Mucosa of rectum (tissue), 2 donors: ENCODE results near the gene PRR19.
A peak's percentile ranks its signal among the peaks of the same experiment; 100 is the strongest.

Experiments
- H3K27ac ChIP-seq, 2 donors: one replicate each; pipeline ENCODE4 v1.7.0; 2013; ENCODE audit warnings: inconsistent platforms in 2 of 2, low read depth in 2 of 2, low read length in 2 of 2
- H3K27me3 ChIP-seq, 2 donors: one replicate each; pipeline ENCODE4 v1.7.0; 2013; ENCODE audit warnings: low read length in 2 of 2; ENCODE audit not compliant: control insufficient read depth in 2 of 2, insufficient read depth in 2 of 2
- H3K36me3 ChIP-seq, 2 donors: one replicate each; pipeline ENCODE4 v1.7.0; 2013; ENCODE audit warnings: low read length in 2 of 2; ENCODE audit not compliant: control insufficient read depth in 2 of 2, insufficient read depth in 2 of 2
- H3K4me1 ChIP-seq, 2 donors: one replicate each; pipeline ENCODE4 v1.7.0; 2013; ENCODE audit warnings: low read length in 2 of 2, mild to moderate bottlenecking in 1 of 2; ENCODE audit not compliant: control insufficient read depth in 2 of 2, insufficient read depth in 2 of 2
- H3K4me3 ChIP-seq, 2 donors: one replicate each; pipeline ENCODE4 v1.7.0; 2013; ENCODE audit warnings: low read length in 2 of 2
- H3K9ac ChIP-seq, 2 donors: one replicate each; pipeline ENCODE4 v1.7.0; 2013; ENCODE audit warnings: low read length in 2 of 2, low read depth in 1 of 2, mild to moderate bottlenecking in 1 of 2
- H3K9me3 ChIP-seq, 2 donors: one replicate each; pipeline ENCODE4 v1.7.0; 2013; ENCODE audit warnings: low read length in 2 of 2; ENCODE audit not compliant: control insufficient read depth in 2 of 2
- donor health status: healthy.
- donor health status: Normal muscosa, but diverticular disease.

The PRR19 gene

GRCh38 chr19:42294471-42295137 lies 7.3 kb upstream of the PRR19 start:
- Histone ChIP-seq H3K36me3 (peaks cover 30 to 34% of the 10 kb centered on the region in 2 donors), H3K27ac (no peak overlapping the region), H3K4me3 (no peak overlapping the region), H3K9me3 (no peaks in the 10 kb centered on the region), H3K27me3 (no peaks in the 10 kb centered on the region), H3K9ac (no peak overlapping the region), H3K4me1 (peaks cover 5 to 6% of the 10 kb centered on the region in 2 donors)

GRCh38 chr19:42295342-42295741 lies 6.6 kb upstream of the PRR19 start:
- H3K9ac ChIP-seq = no peak overlapping the region
- peaks cover 5 to 6% of the 10 kb centered on the region in 2 donors for H3K4me1 ChIP-seq
- H3K36me3 ChIP-seq = peaks cover 23 to 27% of the 10 kb centered on the region in 2 donors
- no peak overlapping the region for H3K4me3 ChIP-seq
- no peaks in the 10 kb centered on the region for H3K9me3 ChIP-seq
- no peaks in the 10 kb centered on the region for H3K27me3 ChIP-seq
- H3K27ac ChIP-seq = no peak overlapping the region

GRCh38 chr19:42295831-42296525 lies 6.0 kb upstream of the PRR19 start:
- Histone ChIP-seq H3K36me3 (peaks cover 17 to 24% of the 10 kb centered on the region in 2 donors), H3K4me1 (peaks cover 5 to 6% of the 10 kb centered on the region in 2 donors), H3K9me3 (no peaks in the 10 kb centered on the region), H3K27ac (no peak overlapping the region), H3K4me3 (no peak overlapping the region), H3K27me3 (no peaks in the 10 kb centered on the region), H3K9ac (no peak overlapping the region)

GRCh38 chr19:42297039-42297438 lies 4.9 kb upstream of the PRR19 start:
- Histone ChIP-seq H3K9me3 (no peaks in the 10 kb centered on the region), H3K27ac (no peak overlapping the region), H3K27me3 (no peaks in the 10 kb centered on the region), H3K36me3 (peaks cover 15 to 19% of the 10 kb centered on the region in 2 donors), H3K4me3 (no peak overlapping the region), H3K4me1 (peaks cover 10% of the 10 kb centered on the region in 2 donors), H3K9ac (no peak overlapping the region)

GRCh38 chr19:42303101-42303464 lies 1.2 kb downstream of the PRR19 start:
- Histone ChIP-seq H3K4me1 (peaks cover 15% of the 10 kb centered on the region in 2 donors), H3K27ac (no peak overlapping the region), H3K9me3 (no peaks in the 10 kb centered on the region), H3K9ac (no peak overlapping the region), H3K27me3 (no peaks in the 10 kb centered on the region), H3K36me3 (no peaks in the 10 kb centered on the region), H3K4me3 (peak overlapping the region; percentile 83 to 86)

GRCh38 chr19:42303876-42304275 lies 1.9 kb downstream of the PRR19 start:
- H3K27me3 ChIP-seq = no peaks in the 10 kb centered on the region
- no peaks in the 10 kb centered on the region for H3K9me3 ChIP-seq
- peaks cover 15% of the 10 kb centered on the region in 2 donors for H3K4me1 ChIP-seq
- H3K36me3 ChIP-seq = no peaks in the 10 kb centered on the region
- H3K27ac ChIP-seq = no peak overlapping the region
- H3K9ac ChIP-seq = no peak overlapping the region
- no peak overlapping the region for H3K4me3 ChIP-seq

GRCh38 chr19:42306646-42307045 lies 4.7 kb downstream of the PRR19 start:
- Histone ChIP-seq H3K4me1 (peaks cover 8 to 10% of the 10 kb centered on the region in 2 donors), H3K9ac (no peak overlapping the region), H3K27ac (no peak overlapping the region)

GRCh38 chr19:42309686-42310085 lies 7.8 kb downstream of the PRR19 start:
- Histone ChIP-seq H3K4me1 (peaks cover 3 to 4% of the 10 kb centered on the region in 2 donors), H3K4me3 (no peak overlapping the region), H3K9ac (no peak overlapping the region), H3K36me3 (no peaks in the 10 kb centered on the region), H3K27ac (no peak overlapping the region), H3K9me3 (no peaks in the 10 kb centered on the region), H3K27me3 (peaks cover 14 to 26% of the 10 kb centered on the region in 2 donors)

More at GRCh38 chr19:42306646-42307045, 4.7 kb downstream of the PRR19 start:
- no peaks in the 10 kb centered on the region for H3K36me3 ChIP-seq
- H3K4me3 ChIP-seq = no peak overlapping the region
- H3K9me3 ChIP-seq = no peaks in the 10 kb centered on the region
- H3K27me3 ChIP-seq = peaks cover 0 to 4% of the 10 kb centered on the region in 2 donors

GRCh38 chr19:42311657-42312056 lies 9.7 kb downstream of the PRR19 start:
- Histone ChIP-seq H3K9me3 (no peaks in the 10 kb centered on the region), H3K27me3 (peaks cover 14 to 30% of the 10 kb centered on the region in 2 donors), H3K4me1 (peaks cover 3 to 4% of the 10 kb centered on the region in 2 donors), H3K4me3 (no peak overlapping the region), H3K36me3 (no peaks in the 10 kb centered on the region), H3K9ac (no peak overlapping the region), H3K27ac (no peak overlapping the region)

- H3K9me3 ChIP-seq = no peaks in the 10 kb centered on the region
- H3K9ac ChIP-seq = no peak overlapping the region
- H3K4me3 ChIP-seq = no peak overlapping the region
- H3K36me3 ChIP-seq = no peaks in the 10 kb centered on the region
- peaks cover 4 to 6% of the 10 kb centered on the region in 2 donors for H3K4me1 ChIP-seq
- peaks cover 14 to 30% of the 10 kb centered on the region in 2 donors for H3K27me3 ChIP-seq
- H3K27ac ChIP-seq = no peak overlapping the region
Observed at GRCh38 chr19:42312370-42312769, 10.4 kb downstream of the PRR19 start.
